HEK293T (cell line): ENCODE data around the gene EFNB2.

Experiments
- CTCF ChIA-PET: fragments of 350-600 bp; formaldehyde crosslinking; extraction: SDS; loops from one replicate; lab custom pipeline; 2021; ENCODE audit warnings: antibody characterized with exemption, inconsistent platforms; lab: Yijun Ruan, JAX
- POLR2A ChIA-PET: fragments of 350-600 bp; formaldehyde crosslinking; extraction: SDS; loops from one replicate; lab custom pipeline; 2020; ENCODE audit warnings: antibody characterized with exemption, inconsistent platforms; lab: Yijun Ruan, JAX
- DNase-seq: peaks from one replicate; pipeline ENCODE4 v3.0.0; 2012; ENCODE audit warnings: mixed read lengths; ENCODE audit errors: extremely low spot score
- ARNT ChIP-seq: fragments of 450-650 bp; IDR thresholded peaks from 2 replicates; pipeline ENCODE4 v1.6.1; 2017; ENCODE audit warnings: mild to moderate bottlenecking
- BHLHE40 ChIP-seq: fragments of 450-650 bp; IDR thresholded peaks from 2 replicates; pipeline ENCODE4 v1.6.1; 2016; ENCODE audit warnings: mild to moderate bottlenecking, moderate library complexity, borderline replicate concordance
- CTBP1 ChIP-seq: fragments of 450-650 bp; IDR thresholded peaks from 2 replicates; pipeline ENCODE4 v1.6.1; 2016; ENCODE audit warnings: borderline replicate concordance
- ELF4 ChIP-seq: fragments of 450-650 bp; IDR thresholded peaks from 2 replicates; pipeline ENCODE4 v1.6.1; 2017; ENCODE audit warnings: antibody characterized with exemption
- FOXA1 ChIP-seq: fragments of 450-650 bp; IDR thresholded peaks from 2 replicates; pipeline ENCODE4 v1.6.1; 2016; ENCODE audit warnings: mild to moderate bottlenecking
- FOXK2 ChIP-seq: fragments of 450-650 bp; IDR thresholded peaks from 2 replicates; pipeline ENCODE4 v1.6.1; 2016; ENCODE audit warnings: mild to moderate bottlenecking
- FOXM1 ChIP-seq: fragments of 450-650 bp; IDR thresholded peaks from 2 replicates; pipeline ENCODE4 v1.6.1; 2017; ENCODE audit warnings: mild to moderate bottlenecking, borderline replicate concordance
- HDGF ChIP-seq: fragments of 450-650 bp; IDR thresholded peaks from 2 replicates; pipeline ENCODE4 v1.6.1; 2017; ENCODE audit warnings: antibody characterized with exemption, borderline replicate concordance
- L3MBTL2 ChIP-seq: fragments of 450-650 bp; conservative IDR thresholded peaks from 2 replicates; pipeline ENCODE4 v1.6.1; 2016; ENCODE audit warnings: mild to moderate bottlenecking
- LEF1 ChIP-seq: fragments of 450-650 bp; IDR thresholded peaks from 2 replicates; pipeline ENCODE4 v1.6.1; 2017; ENCODE audit warnings: mild to moderate bottlenecking, borderline replicate concordance
- NFRKB ChIP-seq: fragments of 450-650 bp; IDR thresholded peaks from 2 replicates; pipeline ENCODE4 v1.6.1; 2016; ENCODE audit warnings: mild to moderate bottlenecking, moderate library complexity
- PKNOX1 ChIP-seq: fragments of 450-650 bp; IDR thresholded peaks from 2 replicates; pipeline ENCODE4 v1.6.1; 2016
- SP1 ChIP-seq: fragments of 450-650 bp; IDR thresholded peaks from 2 replicates; pipeline ENCODE4 v1.6.1; 2017
- SUZ12 ChIP-seq: fragments of 450-650 bp; IDR thresholded peaks from 2 replicates; pipeline ENCODE4 v1.6.1; 2016; ENCODE audit warnings: mild to moderate bottlenecking
- TARDBP ChIP-seq: fragments of 450-650 bp; IDR thresholded peaks from 2 replicates; pipeline ENCODE4 v1.6.1; 2016
- ZNF384 ChIP-seq: fragments of 450-650 bp; IDR thresholded peaks from 2 replicates; pipeline ENCODE4 v1.6.1; 2016

EFNB2 gene

GRCh38 chr13:106506286-106506685 lies 29.2 kb downstream of the EFNB2 start:
- CTCF ChIA-PET = no interaction called here
- DNase-seq = no peak
- TF ChIP-seq SUZ12 = no peak
- TF ChIP-seq HDGF = no peak
- no peak for TF ChIP-seq TARDBP
- TF ChIP-seq SP1 = no peak
- TF ChIP-seq ELF4 = no peak
- no peak for TF ChIP-seq ARNT
- no peak for TF ChIP-seq CTBP1
- TF ChIP-seq PKNOX1 = no peak
- no peak for TF ChIP-seq FOXK2
- TF ChIP-seq FOXA1 = no peak
- no peak for TF ChIP-seq ZNF384
- TF ChIP-seq BHLHE40 = no peak
- TF ChIP-seq LEF1 = no peak
- no peak for TF ChIP-seq L3MBTL2
- no peak for TF ChIP-seq NFRKB

DNA sequence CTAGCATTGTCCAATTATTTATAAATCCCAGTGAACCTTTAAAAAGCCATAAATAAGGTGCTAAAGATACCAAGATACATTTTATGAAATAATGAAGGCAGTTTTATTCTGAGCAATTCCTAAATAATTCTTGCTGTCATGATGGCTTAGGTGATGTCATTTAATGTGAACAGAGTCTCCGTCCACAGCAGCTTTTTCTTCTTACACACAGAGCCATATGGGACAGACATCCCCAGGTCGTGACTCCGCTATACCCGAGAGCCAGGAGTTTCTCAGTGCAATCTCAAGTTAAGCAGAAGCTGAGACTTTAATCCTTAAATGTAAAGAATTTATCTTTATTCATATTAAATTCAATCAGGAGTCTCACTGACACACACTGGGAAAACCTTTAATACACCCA lies 29.7 kb downstream of the EFNB2 start:
- ChIA-PET CTCF (no interaction called here), POLR2A (no interaction called here)
- DNase-seq = no peak
- TF ChIP-seq FOXK2 (no peak), ELF4 (no peak), HDGF (no peak), SP1 (no peak), NFRKB (no peak), ARNT (no peak), FOXA1 (no peak), CTBP1 (no peak), LEF1 (no peak), FOXM1 (no peak), TARDBP (no peak), ZNF384 (no peak)

More at GRCh38 chr13:106506286-106506685, 29.2 kb downstream of the EFNB2 start:
- POLR2A ChIA-PET = no interaction called here

DNA sequence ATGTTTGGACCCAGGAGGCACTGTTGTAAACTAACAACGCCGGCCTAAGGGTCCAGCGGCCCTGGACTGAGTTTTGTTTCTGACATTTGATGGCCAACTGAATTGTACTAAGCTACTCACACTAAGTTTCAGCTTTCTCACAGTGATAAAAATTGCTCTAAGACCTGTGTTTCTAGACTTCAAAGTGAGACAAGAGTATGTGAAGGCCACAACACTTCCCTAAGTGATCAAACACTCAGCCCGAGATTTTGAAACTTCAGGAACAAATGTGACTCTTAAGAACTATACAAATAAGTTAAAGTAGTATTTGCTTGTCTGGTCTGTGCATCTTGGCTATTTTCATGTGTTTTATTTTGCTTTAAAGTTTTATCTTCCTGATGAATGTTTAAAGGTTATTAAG lies 30.2 kb downstream of the EFNB2 start:
- CTCF ChIA-PET = no interaction called here
- DNase-seq = no peak
- POLR2A ChIA-PET = interaction anchor here (0.5 kb wide), 1 partner anchor 121 kb away, joined by 3 read pairs; no protein-coding TSS in a partner anchor
- TF ChIP-seq TARDBP (no peak), CTBP1 (no peak), FOXM1 (no peak), HDGF (no peak), ARNT (no peak), L3MBTL2 (no peak), ZNF384 (no peak), FOXA1 (no peak), FOXK2 (no peak), PKNOX1 (no peak), SP1 (no peak), ELF4 (no peak), SUZ12 (no peak), BHLHE40 (no peak), LEF1 (no peak), NFRKB (no peak)

- no peak for DNase-seq
- ChIA-PET CTCF (no interaction called here), POLR2A (interaction anchor here (0.9 kb wide), 1 partner anchor 38 kb away, joined by 3 read pairs; no protein-coding TSS in a partner anchor)
- no peak for TF ChIP-seq ARNT
- no peak for TF ChIP-seq CTBP1
- no peak for TF ChIP-seq FOXA1
- no peak for TF ChIP-seq LEF1
- TF ChIP-seq ELF4 = no peak
- TF ChIP-seq BHLHE40 = no peak
- no peak for TF ChIP-seq ZNF384
- no peak for TF ChIP-seq PKNOX1
- no peak for TF ChIP-seq FOXM1
- no peak for TF ChIP-seq SUZ12
- TF ChIP-seq TARDBP = no peak
- no peak for TF ChIP-seq FOXK2
- no peak for TF ChIP-seq NFRKB
- no peak for TF ChIP-seq HDGF
- TF ChIP-seq SP1 = no peak
- no peak for TF ChIP-seq L3MBTL2
Observed at GRCh38 chr13:106503730-106504453, 31.6 kb downstream of the EFNB2 start.

DNA sequence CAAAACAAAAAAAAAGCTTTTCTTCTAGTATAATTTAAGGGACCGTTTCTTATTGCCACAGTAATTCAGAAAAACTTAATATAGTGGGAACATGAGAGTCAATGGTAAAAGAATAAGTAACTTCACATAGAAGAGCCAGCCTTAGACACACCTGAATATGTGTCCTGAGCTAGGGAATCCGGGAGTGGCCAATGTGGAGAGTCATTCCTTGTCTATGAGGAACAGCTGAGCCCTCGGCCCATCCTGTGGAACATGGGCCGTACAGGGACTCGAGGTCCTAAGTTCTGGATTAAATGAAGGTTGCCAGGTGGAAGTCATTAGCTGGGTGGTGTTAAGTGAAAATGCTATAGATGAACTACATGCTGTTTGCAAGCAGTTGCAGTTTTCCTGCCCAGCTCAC lies 32.2 kb downstream of the EFNB2 start:
- TF ChIP-seq LEF1 (no peak), TARDBP (no peak), CTBP1 (no peak), NFRKB (no peak), SP1 (no peak), FOXK2 (no peak), SUZ12 (no peak), HDGF (no peak), PKNOX1 (no peak), ARNT (no peak), FOXM1 (no peak), L3MBTL2 (no peak), FOXA1 (no peak)
- ChIA-PET CTCF (no interaction called here), POLR2A (interaction anchor here (0.9 kb wide), 1 partner anchor 37 kb away, joined by 3 read pairs; no protein-coding TSS in a partner anchor)
- DNase-seq = no peak
